Measurements from ENCODE around the gene COPS2.

Gene COPS2

GRCh38 chr15:49155834-49156627 is 632 bp upstream of the COPS2 start:
- no peak for TF ChIP-seq CTCF (IDR thresholded peaks at IDR 0.05; ENCODE audit: insufficient read depth, missing control alignments)
- FAIRE-seq (no peak), DNase-seq (ENCODE audit: insufficient read length, low spot score) (no peak)

DNA sequence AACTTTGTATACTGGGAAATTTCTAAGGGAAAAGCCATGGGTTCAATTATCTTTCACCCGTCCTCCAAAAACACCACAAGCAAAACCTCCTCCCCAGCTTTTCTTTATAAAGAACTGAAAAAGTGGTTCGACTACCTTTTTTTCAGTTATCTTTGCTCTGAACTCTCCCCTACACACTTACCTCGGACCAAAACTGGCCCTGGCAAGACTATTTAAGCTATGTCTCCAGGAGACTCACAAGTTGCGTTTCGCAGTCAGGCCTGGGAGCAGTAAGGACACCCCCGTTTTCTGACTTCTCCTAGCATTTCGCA is 645 bp downstream of the COPS2 start:
- FAIRE-seq (no peak), DNase-seq (ENCODE audit: insufficient read length, low spot score) (no peak)
- no peak for TF ChIP-seq CTCF (IDR thresholded peaks at IDR 0.05; ENCODE audit: insufficient read depth, missing control alignments)

GRCh38 chr15:49154359-49154758 is 1.0 kb downstream of the COPS2 start:
- FAIRE-seq = no peak
- no peak for TF ChIP-seq CTCF (IDR thresholded peaks at IDR 0.05; ENCODE audit: insufficient read depth, missing control alignments)
- DNase-seq (ENCODE audit: insufficient read length, low spot score) = no peak

- TF ChIP-seq CTCF (IDR thresholded peaks at IDR 0.05; ENCODE audit: insufficient read depth, missing control alignments) = no peak
- no peak for DNase-seq (ENCODE audit: insufficient read length, low spot score)
- no peak for FAIRE-seq
Measured at GRCh38 chr15:49152552-49153312, 2.7 kb downstream of the COPS2 start.

DNA sequence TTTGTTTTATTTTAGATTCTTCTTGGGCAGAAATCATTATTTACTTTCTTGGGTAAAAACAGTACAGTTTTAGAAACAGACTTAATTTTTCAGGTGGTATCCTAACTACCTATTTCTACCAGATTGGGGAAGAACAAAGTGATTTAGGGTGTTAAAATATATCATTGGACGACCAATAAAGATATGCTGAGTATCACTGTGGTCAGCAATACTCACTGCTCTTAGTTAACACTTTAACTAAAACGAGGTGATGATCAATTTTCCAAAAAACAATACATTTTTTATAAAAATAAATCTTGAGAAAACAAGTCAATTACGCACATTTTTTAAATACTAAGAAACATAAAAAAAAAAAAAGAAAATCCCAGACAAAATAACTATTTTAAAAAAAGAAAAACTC is 3.6 kb downstream of the COPS2 start:
- no peak for DNase-seq (ENCODE audit: insufficient read length, low spot score)
- TF ChIP-seq CTCF (IDR thresholded peaks at IDR 0.05; ENCODE audit: insufficient read depth, missing control alignments) = no peak
- FAIRE-seq = no peak

DNA sequence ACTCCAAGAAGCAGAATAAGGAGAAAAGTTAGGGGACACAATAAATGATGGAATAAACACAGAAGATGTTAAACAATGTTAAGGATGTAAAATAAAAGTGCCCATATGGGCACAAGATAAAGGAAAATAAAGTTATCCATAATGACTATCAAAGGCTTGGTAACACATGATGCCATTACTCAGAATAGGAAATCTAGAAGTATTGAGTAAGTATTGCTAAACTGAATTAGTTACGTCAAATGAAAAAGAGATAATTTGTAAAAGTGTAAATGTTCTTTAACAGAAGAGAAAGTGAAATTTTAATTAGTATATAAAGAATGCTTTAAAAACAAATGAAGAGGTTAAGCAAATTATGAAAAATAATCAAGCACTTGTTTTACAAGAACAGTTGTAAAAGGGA is 6.7 kb downstream of the COPS2 start:
- FAIRE-seq (no peak), DNase-seq (ENCODE audit: insufficient read length, low spot score) (no peak)
- no peak for TF ChIP-seq CTCF (IDR thresholded peaks at IDR 0.05; ENCODE audit: insufficient read depth, missing control alignments)

- FAIRE-seq = no peak
- TF ChIP-seq CTCF (IDR thresholded peaks at IDR 0.05; ENCODE audit: insufficient read depth, missing control alignments) = no peak
- DNase-seq (ENCODE audit: insufficient read length, low spot score) = no peak
Measured at GRCh38 chr15:49148298-49148697, 7.1 kb downstream of the COPS2 start.

All from D721Med (cell line).